Stimulated activated naive B cell treated with anti-CD40 and anti-IgM and Interleukin-4, amounts not matched to agents 10 μg/mL and 1 μg/mL and 100 μg/mL, for 72 hours (primary cell): ENCODE data around the gene MUC20.
"Not testable (repeated sequence)": the region's sequence is repeated elsewhere in the genome, so short reads cannot be mapped to it uniquely, and the experiment has no call there.

ENCODE experiments used
- ATAC-seq, 2 donors: fragments of 150-1000 bp; cut with Tn5 transposase; replicated peaks; 2 replicates each; pipeline ENCODE4 v1.10.0; 2021; ENCODE audit warnings: moderate library complexity in 1 of 2
- DNase-seq: peaks from one replicate; pipeline ENCODE4 v3.0.0; 2021
- H3K27ac Mint-ChIP-seq: one replicate; pipeline ENCODE4 v1.8.0; 2022; ENCODE audit warnings: mild to moderate bottlenecking, mixed read lengths
- H3K27me3 Mint-ChIP-seq, 2 donors: one replicate each; pipeline ENCODE4 v1.8.0; 2022; ENCODE audit warnings: mixed read lengths in 2 of 2
- H3K36me3 Mint-ChIP-seq, 2 donors: one replicate each; pipeline ENCODE4 v1.8.0; 2022; ENCODE audit warnings: mixed read lengths in 2 of 2, mild to moderate bottlenecking in 1 of 2
- H3K4me1 Mint-ChIP-seq, 2 donors: one replicate each; pipeline ENCODE4 v1.8.0; 2022; ENCODE audit warnings: mixed read lengths in 2 of 2, mild to moderate bottlenecking in 1 of 2
- H3K4me3 Mint-ChIP-seq, 2 donors: one replicate each; pipeline ENCODE4 v1.8.0; 2022; ENCODE audit warnings: mild to moderate bottlenecking in 2 of 2, mixed read lengths in 2 of 2, moderate library complexity in 1 of 2
- H3K9me3 Mint-ChIP-seq, 2 donors: one replicate each; pipeline ENCODE4 v1.8.0; 2022; ENCODE audit warnings: mixed read lengths in 2 of 2, mild to moderate bottlenecking in 1 of 2

Gene MUC20

GRCh38 chr3:195699860-195700259 is 20.9 kb upstream of the MUC20 start:
- no peak overlapping the region for H3K4me3 Mint-ChIP-seq
- DNase-seq = no peak
- no peaks in the 10 kb centered on the region for H3K27me3 Mint-ChIP-seq
- H3K9me3 Mint-ChIP-seq = no peaks in the 10 kb centered on the region
- no peak for ATAC-seq
- peaks cover 34 to 36% of the 10 kb centered on the region in 2 donors for H3K36me3 Mint-ChIP-seq
- H3K27ac Mint-ChIP-seq = no peak overlapping the region
- H3K4me1 Mint-ChIP-seq = peaks cover 4 to 5% of the 10 kb centered on the region in 2 donors

DNA sequence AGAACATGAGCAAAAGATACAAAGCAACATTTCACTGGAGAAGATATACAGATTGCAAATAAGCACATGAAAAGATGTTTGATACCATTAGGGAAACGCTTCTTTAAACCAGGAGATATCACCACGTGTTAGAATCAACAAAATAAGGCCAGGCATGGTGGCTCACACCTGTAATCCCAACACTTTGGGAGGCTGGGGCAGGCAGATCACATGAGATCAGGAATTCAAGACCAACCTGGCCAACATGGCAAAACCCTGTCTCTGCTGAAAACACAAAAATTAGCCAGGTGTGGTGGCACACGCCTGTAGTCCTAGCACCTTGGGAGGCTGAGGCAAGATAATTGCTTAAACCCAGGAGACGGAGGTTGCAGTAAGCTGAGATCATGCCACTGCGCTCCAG is 20.5 kb upstream of the MUC20 start:
- H3K4me3 Mint-ChIP-seq = no peak overlapping the region
- no peaks in the 10 kb centered on the region for H3K27me3 Mint-ChIP-seq
- no peak overlapping the region for H3K27ac Mint-ChIP-seq
- DNase-seq (no peak), ATAC-seq (no peak)
- H3K36me3 Mint-ChIP-seq = peaks cover 31 to 33% of the 10 kb centered on the region in 2 donors
- H3K9me3 Mint-ChIP-seq = no peaks in the 10 kb centered on the region
- H3K4me1 Mint-ChIP-seq = peaks cover 4 to 5% of the 10 kb centered on the region in 2 donors

- H3K9me3 Mint-ChIP-seq = no peaks in the 10 kb centered on the region
- H3K36me3 Mint-ChIP-seq = peaks cover 24 to 26% of the 10 kb centered on the region in 2 donors
- ATAC-seq (peak in 1 of 2 donors; percentile 17), DNase-seq (no peak)
- H3K4me3 Mint-ChIP-seq = no peak overlapping the region
- H3K27ac Mint-ChIP-seq = no peak overlapping the region
- H3K4me1 Mint-ChIP-seq = peaks cover 0 to 2% of the 10 kb centered on the region in 2 donors
- H3K27me3 Mint-ChIP-seq = no peaks in the 10 kb centered on the region
Measured at GRCh38 chr3:195701042-195701915, 19.5 kb upstream of the MUC20 start.

DNA sequence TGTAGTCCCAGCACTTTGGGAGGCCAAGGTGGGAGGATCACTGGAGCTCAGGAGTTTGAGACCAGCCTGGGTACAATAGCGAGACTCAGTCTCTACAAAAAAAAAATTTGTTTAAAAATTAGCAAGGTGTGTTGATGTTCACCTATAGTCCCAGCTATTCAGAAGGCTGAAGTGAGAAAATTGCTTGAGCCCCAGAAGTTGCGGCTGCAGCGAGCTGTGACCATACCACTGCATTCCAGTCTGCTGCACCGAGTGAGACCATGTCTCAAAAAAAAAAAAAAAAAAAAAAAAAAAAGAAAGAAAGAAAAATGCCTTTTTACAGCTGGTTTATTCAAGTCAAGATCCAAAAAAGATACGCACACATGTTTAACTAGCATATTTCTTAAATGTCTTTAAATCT is 17.0 kb upstream of the MUC20 start:
- Mint-ChIP-seq H3K9me3 (no peaks in the 10 kb centered on the region), H3K36me3 (peaks cover 8 to 13% of the 10 kb centered on the region in 2 donors), H3K4me3 (no peak overlapping the region), H3K27ac (no peak overlapping the region), H3K4me1 (no peaks in the 10 kb centered on the region), H3K27me3 (no peaks in the 10 kb centered on the region)
- DNase-seq (no peak), ATAC-seq (no peak)

GRCh38 chr3:195704433-195704999 is 16.3 kb upstream of the MUC20 start:
- Mint-ChIP-seq H3K27me3 (no peaks in the 10 kb centered on the region), H3K4me3 (no peak overlapping the region), H3K4me1 (peaks cover 4 to 6% of the 10 kb centered on the region in 2 donors), H3K36me3 (peaks cover 12 to 18% of the 10 kb centered on the region in 2 donors), H3K9me3 (no peaks in the 10 kb centered on the region), H3K27ac (peak overlapping the region; percentile 33)
- DNase-seq (no peak), ATAC-seq (no peak)

DNA sequence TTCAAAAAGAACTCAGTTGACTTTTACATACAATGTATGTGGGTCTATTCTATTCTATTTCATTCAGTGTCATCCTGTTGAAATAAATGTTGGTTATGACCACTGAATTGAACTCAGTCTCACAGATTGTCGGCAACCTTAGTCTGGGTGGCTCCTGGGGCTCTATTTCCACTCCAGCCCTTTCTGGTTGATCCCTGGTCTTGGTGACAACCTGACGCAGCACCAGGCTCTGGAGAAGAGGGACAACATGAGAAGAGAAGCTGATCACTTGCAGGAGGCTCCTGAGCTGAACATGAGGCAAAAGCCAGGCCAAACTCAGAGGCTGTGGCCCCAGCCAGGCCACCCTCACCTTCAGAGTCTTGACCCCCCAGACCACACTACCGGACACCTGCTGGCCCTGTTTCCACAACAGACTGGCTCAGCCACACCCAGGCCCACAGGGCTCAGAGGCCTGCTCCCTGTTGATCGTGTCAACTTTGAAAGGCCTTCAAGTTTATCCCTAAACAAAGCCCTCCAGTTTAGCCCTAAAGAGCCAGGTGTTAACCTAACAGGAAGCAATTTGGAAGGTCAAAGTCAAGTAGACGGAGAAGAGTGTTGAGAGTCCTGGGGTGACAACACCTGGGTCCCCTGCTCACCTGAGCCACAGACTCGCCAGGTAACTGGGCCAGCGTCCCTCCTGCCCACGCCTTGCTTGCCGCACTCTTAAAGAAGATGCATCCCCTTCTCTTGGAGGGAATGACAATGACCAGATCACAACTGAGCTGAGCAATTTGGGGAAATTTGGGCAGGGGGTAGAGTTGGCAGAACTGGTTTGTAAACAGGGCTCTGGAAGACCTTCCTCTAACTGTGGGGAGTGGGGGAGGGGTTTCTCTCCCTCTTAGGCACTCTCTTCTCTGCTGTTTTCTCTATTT is 15.4 kb upstream of the MUC20 start:
- Mint-ChIP-seq H3K4me1 (peaks cover 4 to 6% of the 10 kb centered on the region in 2 donors), H3K27ac (no peak overlapping the region), H3K4me3 (no peak overlapping the region), H3K9me3 (no peaks in the 10 kb centered on the region), H3K27me3 (no peaks in the 10 kb centered on the region), H3K36me3 (peaks cover 20 to 26% of the 10 kb centered on the region in 2 donors)
- DNase-seq (no peak), ATAC-seq (peak in 1 of 2 donors; percentile 5)

- Mint-ChIP-seq H3K9me3 (no peaks in the 10 kb centered on the region), H3K27me3 (no peaks in the 10 kb centered on the region), H3K36me3 (peaks cover 29% of the 10 kb centered on the region in 2 donors), H3K27ac (no peak overlapping the region), H3K4me1 (peaks cover 4 to 6% of the 10 kb centered on the region in 2 donors), H3K4me3 (no peak overlapping the region)
- no peak for DNase-seq
- no peak for ATAC-seq
Measured at GRCh38 chr3:195708061-195708460, 12.7 kb upstream of the MUC20 start.

DNA sequence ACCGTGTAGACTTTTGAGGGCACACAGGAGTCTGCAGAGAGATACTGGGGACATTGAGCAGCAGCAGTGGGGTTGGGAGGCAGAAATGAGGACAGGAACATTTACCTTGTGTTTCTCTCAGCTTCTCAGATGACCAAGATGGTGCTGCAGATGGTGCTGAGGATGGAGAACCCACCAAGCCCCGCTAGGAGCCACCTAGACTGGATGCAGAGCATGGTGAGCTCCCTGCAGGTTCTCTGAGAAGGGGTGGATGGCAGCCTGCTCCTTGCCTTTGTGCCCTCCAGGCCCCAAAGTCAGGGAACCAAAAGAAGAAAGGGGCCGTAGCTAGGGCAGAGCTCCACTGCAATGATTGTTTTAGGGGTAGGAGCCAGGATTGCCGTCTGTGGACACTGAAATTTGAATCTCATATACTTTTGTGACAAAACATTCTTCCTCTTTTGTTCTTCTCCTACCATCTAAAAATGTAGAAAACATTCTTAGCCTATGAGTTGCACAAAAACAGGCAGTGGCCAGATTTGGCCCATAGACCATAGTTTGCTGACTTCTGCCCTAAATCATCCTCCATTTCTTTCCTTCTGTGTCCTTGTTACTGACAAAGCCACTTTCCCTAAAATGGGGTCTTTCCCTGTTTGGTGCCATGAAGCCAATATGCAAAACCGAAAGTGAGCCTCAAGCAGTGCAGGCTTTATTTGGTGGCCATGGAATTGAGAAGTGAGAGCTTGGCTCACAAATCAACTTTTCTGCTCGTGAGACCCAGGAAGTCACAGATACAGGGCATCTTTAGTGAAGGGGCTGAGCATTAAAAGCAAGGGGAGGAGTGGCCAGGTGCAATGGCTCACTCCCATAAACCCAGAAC is 11.9 kb upstream of the MUC20 start:
- DNase-seq (no peak), ATAC-seq (peak; percentile 51 to 52)
- Mint-ChIP-seq H3K4me3 (no peak overlapping the region), H3K4me1 (peaks cover 4 to 6% of the 10 kb centered on the region in 2 donors), H3K9me3 (no peaks in the 10 kb centered on the region), H3K27ac (no peak overlapping the region), H3K36me3 (peaks cover 29% of the 10 kb centered on the region in 2 donors), H3K27me3 (no peaks in the 10 kb centered on the region)

GRCh38 chr3:195709676-195710085 is 11.1 kb upstream of the MUC20 start:
- no peaks in the 10 kb centered on the region for H3K9me3 Mint-ChIP-seq
- peaks cover 34 to 35% of the 10 kb centered on the region in 2 donors for H3K36me3 Mint-ChIP-seq
- peaks cover 6% of the 10 kb centered on the region in 2 donors for H3K4me1 Mint-ChIP-seq
- no peaks in the 10 kb centered on the region for H3K27me3 Mint-ChIP-seq
- ATAC-seq (no peak), DNase-seq (no peak)
- no peak overlapping the region for H3K4me3 Mint-ChIP-seq
- no peak overlapping the region for H3K27ac Mint-ChIP-seq

DNA sequence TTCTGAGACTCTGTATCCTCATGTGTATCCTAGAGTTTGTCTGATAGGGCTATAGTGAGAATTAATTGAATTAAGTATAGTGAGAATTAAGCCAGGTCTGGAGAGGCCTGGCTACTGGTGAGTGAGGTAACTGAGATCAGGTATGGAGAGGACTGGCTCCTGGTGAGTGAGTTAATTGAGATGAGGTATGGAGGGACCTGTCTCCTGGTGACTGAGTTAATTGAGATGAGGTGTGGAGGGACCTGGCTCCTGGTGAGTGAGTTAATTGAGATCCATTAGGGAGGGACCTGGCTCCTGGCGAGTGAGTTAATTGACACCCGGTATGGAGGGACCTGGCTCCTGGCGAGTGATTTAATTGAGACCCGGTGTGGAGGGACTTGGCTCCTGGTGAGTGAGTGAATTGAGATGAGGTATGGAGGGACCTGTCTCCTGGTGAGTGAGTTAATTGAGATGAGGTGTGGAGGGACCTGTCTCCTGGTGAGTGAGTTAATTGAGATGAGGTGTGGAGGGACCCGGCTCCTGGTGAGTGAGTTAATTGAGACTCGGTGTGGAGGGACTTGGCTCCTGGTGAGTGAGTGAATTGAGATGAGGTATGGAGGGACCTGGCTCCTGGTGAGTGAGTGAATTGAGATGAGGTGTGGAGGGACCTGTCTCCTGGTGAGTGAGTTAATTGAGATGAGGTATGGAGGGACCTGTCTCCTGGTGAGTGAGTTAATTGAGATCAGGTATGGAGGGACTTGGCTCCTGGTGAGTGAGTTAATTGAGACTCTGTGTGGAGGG is 10.5 kb upstream of the MUC20 start:
- not testable (repeated sequence) for ATAC-seq, H3K27ac Mint-ChIP-seq, H3K4me1 Mint-ChIP-seq, DNase-seq, H3K4me3 Mint-ChIP-seq, H3K27me3 Mint-ChIP-seq, H3K9me3 Mint-ChIP-seq
- peaks cover 40 to 41% of the 10 kb centered on the region in 2 donors for H3K36me3 Mint-ChIP-seq

GRCh38 chr3:195711091-195711812 is 9.5 kb upstream of the MUC20 start:
- DNase-seq, H3K27me3 Mint-ChIP-seq, H3K9me3 Mint-ChIP-seq, H3K27ac Mint-ChIP-seq, ATAC-seq, H3K4me3 Mint-ChIP-seq: not testable (repeated sequence)
- Mint-ChIP-seq H3K36me3 (peaks cover 43 to 46% of the 10 kb centered on the region in 2 donors), H3K4me1 (peaks cover 10 to 12% of the 10 kb centered on the region in 2 donors)

DNA sequence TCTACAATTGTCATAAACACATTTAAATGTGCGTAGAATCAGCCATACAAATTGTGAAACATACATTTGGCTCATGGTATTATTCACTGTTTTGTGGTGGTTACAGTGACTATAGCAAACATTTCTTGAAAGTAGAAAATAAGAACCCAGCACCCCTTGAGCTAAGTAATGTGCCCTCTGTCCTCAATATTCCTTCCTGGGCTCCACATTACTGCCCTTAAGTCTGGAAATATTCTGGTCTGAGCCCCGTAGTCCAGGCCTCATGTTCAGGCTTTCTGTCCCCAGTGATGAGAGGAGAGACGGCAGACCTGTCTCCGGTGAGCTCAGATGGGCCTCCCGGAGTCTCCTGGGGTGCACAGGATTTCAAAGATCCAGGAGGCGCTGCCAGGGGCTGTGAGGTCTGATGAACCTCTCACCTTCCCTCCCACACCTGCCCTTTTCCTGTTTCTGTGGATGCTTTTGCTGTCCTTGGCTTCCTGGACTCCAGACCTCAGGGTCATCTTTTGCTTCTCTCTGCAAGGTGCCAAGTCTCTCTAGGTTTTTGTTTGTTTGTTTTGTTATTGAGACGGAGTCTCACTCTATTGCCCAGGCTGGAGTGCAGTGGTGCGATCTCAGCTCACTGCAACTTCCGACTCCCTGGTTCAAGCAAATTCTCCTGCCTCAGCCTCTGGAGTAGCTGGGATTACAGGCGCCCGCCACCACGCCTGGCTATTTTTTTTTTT is 8.8 kb upstream of the MUC20 start:
- Mint-ChIP-seq H3K27me3 (no peaks in the 10 kb centered on the region), H3K27ac (no peak overlapping the region), H3K9me3 (peaks cover 2 to 3% of the 10 kb centered on the region in 2 donors), H3K4me1 (peaks cover 12 to 19% of the 10 kb centered on the region in 2 donors), H3K36me3 (peaks cover 43 to 46% of the 10 kb centered on the region in 2 donors), H3K4me3 (no peak overlapping the region)
- no peak for DNase-seq
- ATAC-seq = peak; percentile 13 to 33
